Mesothelial cell of epicardium (in vitro differentiated cells): ENCODE data around the gene MRPL49. TPM values are rescaled to one million over a fixed set of nuclear protein-coding genes. Genes with fewer than 3 reads are reported as not detected.

Experiments
- DNase-seq, 2 experiments: peaks; one replicate each; pipeline ENCODE4 v3.0.0; 2021; ENCODE audit warnings: low spot score in 2 of 2; ENCODE audit not compliant: unreplicated experiment in 2 of 2
- H3K27ac Mint-ChIP-seq: 2 replicates; pipeline ENCODE4 v1.8.0; 2021; ENCODE audit warnings: mixed read lengths
- H3K27me3 Mint-ChIP-seq: 2 replicates; pipeline ENCODE4 v1.8.0; 2021; ENCODE audit warnings: low read depth, mixed read lengths
- H3K36me3 Mint-ChIP-seq: 2 replicates; pipeline ENCODE4 v1.8.0; 2021; ENCODE audit warnings: mixed read lengths
- H3K4me1 Mint-ChIP-seq: 2 replicates; pipeline ENCODE4 v1.8.0; 2021; ENCODE audit warnings: mixed read lengths
- H3K4me3 Mint-ChIP-seq: 2 replicates; pipeline ENCODE4 v1.8.0; 2021; ENCODE audit warnings: mild to moderate bottlenecking, moderate library complexity, mixed read lengths
- H3K9me3 Mint-ChIP-seq: 2 replicates; pipeline ENCODE4 v1.8.0; 2021; ENCODE audit warnings: mixed read lengths
- CTCF ChIP-seq: fragments of 200-600 bp; sonication (generic); IDR thresholded peaks from one replicate; pipeline ENCODE4 v1.5.0; 2021; ENCODE audit warnings: antibody characterized with exemption; ENCODE audit not compliant: unreplicated experiment
- total RNA-seq: library from RNA; stranded (reverse); gene quantifications from 3 replicates; pipeline ENCODE4 v1.2.1, GENCODE V29; 2021

The MRPL49 gene
- total RNA-seq, 1 donor from 2014 or later: 41.3 TPM

- no peak for DNase-seq
- no peaks in the 10 kb centered on the region for H3K27me3 Mint-ChIP-seq
- H3K27ac Mint-ChIP-seq: no peak overlapping the region
- no peaks in the 10 kb centered on the region for H3K9me3 Mint-ChIP-seq
- peaks cover 8% of the 10 kb centered on the region for H3K36me3 Mint-ChIP-seq
- H3K4me1 Mint-ChIP-seq: peaks cover 26% of the 10 kb centered on the region
- no peak for TF ChIP-seq CTCF
- H3K4me3 Mint-ChIP-seq: peak overlapping the region; percentile 23
Measured at GRCh38 chr11:65124480-65125196, 2.5 kb downstream of the MRPL49 start.

- Mint-ChIP-seq H3K36me3 (peaks cover 6% of the 10 kb centered on the region), H3K9me3 (no peaks in the 10 kb centered on the region), H3K4me1 (peaks cover 24% of the 10 kb centered on the region), H3K4me3 (no peak overlapping the region), H3K27ac (no peak overlapping the region), H3K27me3 (no peaks in the 10 kb centered on the region)
- no peak for DNase-seq
- no peak for TF ChIP-seq CTCF
Measured at GRCh38 chr11:65125197-65126056, 3.3 kb downstream of the MRPL49 start.

- Mint-ChIP-seq H3K4me3 (no peak overlapping the region), H3K36me3 (peaks cover 9% of the 10 kb centered on the region), H3K27me3 (no peaks in the 10 kb centered on the region), H3K9me3 (no peaks in the 10 kb centered on the region), H3K27ac (no peak overlapping the region), H3K4me1 (peaks cover 15% of the 10 kb centered on the region)
- TF ChIP-seq CTCF: no peak
- no peak for DNase-seq
Measured at GRCh38 chr11:65126624-65127274, 4.6 kb downstream of the MRPL49 start.

GRCh38 chr11:65127473-65128181, 5.5 kb downstream of the MRPL49 start:
- Mint-ChIP-seq H3K36me3 (peaks cover 9% of the 10 kb centered on the region), H3K27me3 (no peaks in the 10 kb centered on the region), H3K9me3 (no peaks in the 10 kb centered on the region), H3K4me1 (peaks cover 11% of the 10 kb centered on the region), H3K4me3 (no peak overlapping the region), H3K27ac (no peak overlapping the region)
- no peak for TF ChIP-seq CTCF
- DNase-seq: no peak
